Activated CD4-positive, alpha-beta T cell treated with anti-CD3 and anti-CD28 coated beads for 24 hours (primary cell): ENCODE results near the gene WNK1.
"Not testable (repeated sequence)": the region's sequence is repeated elsewhere in the genome, so short reads cannot be mapped to it uniquely, and the experiment has no call there.

ENCODE experiments used
- DNase-seq, 2 donors: peaks; one replicate each; pipeline ENCODE4 v3.0.0-alpha.2; 2020; ENCODE audit warnings: low read depth in 2 of 2

WNK1 gene

DNA sequence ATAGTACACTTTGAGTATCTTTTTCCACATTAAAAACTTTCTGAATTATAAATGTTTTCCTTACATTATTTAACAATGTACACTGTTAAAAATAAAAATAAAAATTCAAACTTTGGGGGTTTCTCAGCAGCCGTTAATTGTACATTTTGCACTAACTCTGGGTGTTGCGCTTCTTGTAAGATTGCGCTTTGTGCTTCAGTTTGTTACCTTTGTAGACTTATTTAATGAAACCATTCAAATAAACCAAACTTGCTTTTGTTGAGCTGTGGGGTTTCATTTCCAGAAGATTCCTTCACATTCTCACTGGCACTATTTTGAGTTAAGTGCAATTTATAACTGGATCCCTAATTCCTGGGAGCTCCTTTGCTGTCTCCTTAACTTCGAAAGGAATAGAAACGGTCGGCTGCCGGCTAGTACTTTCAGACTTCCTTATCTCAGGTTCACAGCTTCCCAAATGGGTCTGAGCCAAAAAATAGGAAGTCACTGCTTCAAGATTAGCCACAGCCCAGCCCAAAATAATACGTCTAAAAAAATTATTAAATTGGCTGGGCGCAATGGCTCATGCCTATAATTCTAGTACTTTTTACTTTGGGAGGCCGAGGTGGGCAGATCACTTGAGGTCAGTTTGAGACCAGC is 158.9 kb downstream of the WNK1 start:
- DNase-seq = no peak

GRCh38 chr12:912466-913235 is 160.3 kb downstream of the WNK1 start:
- no peak for DNase-seq

DNA sequence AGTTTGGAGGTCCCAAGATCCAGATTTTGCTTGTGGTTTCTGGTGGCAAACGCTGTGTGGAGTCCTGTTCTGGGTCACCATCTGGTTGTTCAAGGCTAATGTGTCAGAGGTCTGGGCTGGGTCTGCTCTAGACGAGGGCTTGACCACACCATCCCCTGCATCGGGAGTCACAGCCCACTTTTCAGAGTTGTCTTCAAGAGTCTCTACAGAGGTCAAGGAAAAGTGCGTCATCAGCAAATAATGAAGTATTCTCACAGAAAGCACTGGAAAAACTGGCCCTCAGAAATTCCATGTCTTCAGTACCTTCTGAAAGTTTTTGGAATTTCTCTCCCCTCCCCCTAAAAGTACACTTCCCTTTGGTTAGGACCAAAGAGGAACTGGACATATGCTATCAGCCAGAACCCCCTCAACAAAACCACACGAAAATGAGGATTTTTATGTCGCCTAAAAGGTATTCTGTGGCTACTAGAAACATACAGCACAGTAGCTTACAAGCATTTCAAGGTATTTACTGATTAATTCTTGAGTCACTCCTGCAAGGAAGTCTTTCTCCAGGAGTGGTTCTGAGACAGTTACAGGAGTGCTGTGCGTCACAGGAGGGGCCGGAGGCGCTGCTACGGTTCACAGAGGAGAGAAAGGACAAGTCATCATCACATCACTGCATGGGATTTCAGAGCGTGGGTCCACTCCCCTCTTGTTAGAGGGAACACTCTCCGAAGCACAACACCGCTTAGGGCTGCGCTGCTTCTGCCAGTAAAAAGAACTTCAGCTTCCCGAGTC is 161.7 kb downstream of the WNK1 start:
- DNase-seq = no peak

DNA sequence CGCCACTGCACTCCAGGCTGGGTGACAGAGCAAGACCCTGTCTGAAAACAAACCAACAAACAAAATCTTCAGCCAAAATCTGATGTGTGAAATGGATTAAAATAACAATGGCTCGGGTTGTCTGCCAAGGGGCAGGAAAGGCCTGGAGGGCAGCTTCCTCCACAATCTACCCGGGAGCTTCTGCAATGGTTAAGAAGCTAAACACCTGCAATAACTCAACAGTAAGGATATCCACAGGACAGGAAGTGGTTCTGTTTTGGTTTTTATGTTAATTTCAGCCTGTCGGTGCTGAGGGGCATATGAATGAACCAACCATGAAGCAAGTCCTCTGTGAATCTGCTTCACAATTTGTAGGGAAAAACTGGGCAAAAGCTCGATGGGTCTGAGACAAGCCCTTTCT is 162.7 kb downstream of the WNK1 start:
- DNase-seq = no peak

GRCh38 chr12:916240-916639 is 163.9 kb downstream of the WNK1 start:
- no peak for DNase-seq

- DNase-seq = no peak
Measured at GRCh38 chr12:916712-917445, 164.5 kb downstream of the WNK1 start.

- no peak for DNase-seq
Measured at GRCh38 chr12:920676-921075, 168.3 kb downstream of the WNK1 start.

DNA sequence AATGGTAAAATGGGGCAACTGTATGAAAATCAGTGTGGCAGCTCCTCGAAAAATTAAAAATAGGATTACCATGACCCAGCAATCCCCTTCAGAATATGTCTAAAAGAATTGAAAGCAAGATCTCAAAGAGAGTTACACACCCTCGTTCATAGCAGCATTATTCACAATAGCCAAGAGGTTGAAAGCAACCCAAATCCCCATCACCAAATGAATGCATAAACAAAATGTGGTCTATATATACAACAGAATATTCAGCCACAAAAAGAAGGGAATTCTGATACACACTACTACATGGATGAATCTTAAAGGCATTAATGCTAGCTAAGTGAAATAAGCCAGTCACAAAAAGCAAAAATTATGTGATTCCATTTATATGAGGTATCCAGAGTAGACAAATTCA is 169.9 kb downstream of the WNK1 start:
- no peak for DNase-seq

GRCh38 chr12:926641-927040 is 174.3 kb downstream of the WNK1 start:
- DNase-seq = no peak

DNA sequence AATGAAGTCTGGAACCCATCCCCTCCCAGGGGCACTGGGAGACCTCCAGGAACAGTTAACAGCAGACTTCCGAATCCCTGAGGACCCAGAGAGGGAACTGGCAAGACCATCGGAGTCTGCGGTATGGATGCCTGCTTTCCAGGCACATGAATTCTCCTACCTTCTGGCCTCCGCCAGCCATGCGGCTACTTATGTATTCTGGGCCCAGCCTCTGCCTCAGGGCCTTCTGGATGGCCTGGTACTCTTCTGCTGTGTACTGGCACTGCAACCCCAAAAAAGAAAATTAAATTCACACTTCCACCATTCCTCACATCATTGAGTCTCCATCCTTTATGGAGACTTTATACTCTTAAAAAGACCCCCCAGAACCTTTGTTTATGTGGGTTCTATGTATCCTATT is 178.7 kb downstream of the WNK1 start:
- no peak for DNase-seq

GRCh38 chr12:931591-931990 is 179.2 kb downstream of the WNK1 start:
- no peak for DNase-seq

GRCh38 chr12:935891-936290 is 183.5 kb downstream of the WNK1 start:
- DNase-seq = not testable (repeated sequence)

DNA sequence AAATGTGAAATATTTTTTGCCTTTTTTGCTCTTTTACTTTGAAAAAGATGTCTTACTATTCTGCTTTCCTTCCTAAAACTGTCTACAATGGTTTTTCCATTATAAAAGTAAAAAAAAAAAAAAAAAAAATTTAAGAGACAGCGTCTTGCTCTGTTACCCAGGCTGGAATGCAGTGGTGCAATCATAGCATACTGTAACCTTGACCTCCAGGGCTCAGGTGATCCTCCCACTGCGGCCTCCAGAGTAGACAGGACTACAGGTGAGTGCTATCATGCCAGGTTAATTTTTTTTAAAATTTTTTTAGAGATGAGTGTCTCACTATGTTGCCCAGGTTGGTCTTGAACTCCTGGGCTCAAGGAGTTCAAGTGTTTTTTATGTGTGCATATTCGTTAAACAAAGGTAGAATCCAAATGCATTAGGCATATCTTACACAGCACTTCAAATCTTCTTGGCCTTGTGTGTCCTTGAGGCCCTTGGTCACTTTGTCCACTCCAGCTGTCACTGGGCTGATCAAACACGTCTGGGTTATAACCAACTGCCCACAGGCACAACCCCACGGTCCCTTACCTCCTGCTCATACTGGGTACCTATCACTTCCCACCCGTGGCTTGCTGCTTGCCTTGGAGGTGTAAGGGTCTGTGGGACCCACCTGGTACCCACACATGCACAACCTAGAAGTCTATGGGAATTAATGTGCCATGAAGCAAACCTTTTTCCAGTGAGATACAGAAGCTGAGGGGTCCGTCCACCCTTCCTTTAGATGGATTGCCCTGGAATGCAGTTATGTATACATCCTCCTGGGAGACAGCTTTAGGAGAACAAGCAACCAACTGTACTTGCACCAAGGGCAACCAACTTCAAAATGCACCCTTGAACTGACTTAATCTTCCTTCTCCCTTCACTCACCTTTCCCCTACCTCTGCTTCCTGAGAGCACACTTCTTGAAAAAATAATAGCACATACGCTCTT is 184.3 kb downstream of the WNK1 start:
- no peak for DNase-seq

- no peak for DNase-seq
Measured at GRCh38 chr12:938810-939209, 186.4 kb downstream of the WNK1 start.

- DNase-seq = no peak
Measured at GRCh38 chr12:943051-943450, 190.7 kb downstream of the WNK1 start.

GRCh38 chr12:944211-944610 is 191.8 kb downstream of the WNK1 start:
- no peak for DNase-seq

DNA sequence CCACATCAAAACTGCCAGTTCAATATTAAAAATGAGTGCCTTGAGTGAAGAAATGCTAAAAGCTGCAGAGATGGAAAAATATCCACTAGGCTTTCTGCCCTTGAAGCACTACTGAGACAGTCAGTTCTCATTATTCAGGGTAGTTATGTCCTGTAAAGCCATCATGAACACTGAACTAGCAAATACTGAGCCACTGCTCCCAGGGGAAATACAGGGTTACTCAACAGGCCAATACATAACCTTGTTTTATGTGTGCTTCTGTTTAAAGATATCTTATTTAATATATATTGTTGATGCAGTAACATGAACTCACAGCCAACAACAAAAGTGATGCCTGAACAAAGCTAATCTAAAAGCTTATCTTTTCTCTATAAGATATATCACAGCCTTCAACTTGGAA is 193.8 kb downstream of the WNK1 start:
- no peak for DNase-seq

DNA sequence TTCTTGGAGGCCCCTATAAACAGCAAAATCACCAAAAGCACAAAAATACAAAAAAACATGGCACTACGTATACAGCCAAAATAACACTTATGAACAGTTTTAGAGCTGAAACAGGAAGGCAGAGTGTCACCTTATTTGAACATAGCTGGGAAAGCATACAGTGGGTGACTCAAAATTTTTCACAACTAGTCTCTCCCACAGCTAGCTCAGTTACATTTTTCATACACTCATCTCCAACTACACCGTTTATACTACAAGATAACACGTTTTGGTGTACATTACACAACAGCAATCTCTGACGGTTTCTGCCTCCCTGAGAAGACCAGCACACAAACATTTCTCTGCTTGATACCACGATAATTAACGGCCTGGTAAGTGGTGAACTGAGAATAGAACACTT is 194.3 kb downstream of the WNK1 start:
- no peak for DNase-seq

GRCh38 chr12:948238-948637 is 195.9 kb downstream of the WNK1 start:
- no peak for DNase-seq

GRCh38 chr12:949453-950191 is 197.2 kb downstream of the WNK1 start, which contains the start of gene RAD52:
TSS of gene RAD52 (minus strand) at chr12:949694. CDS start at chr12:933058, 16,636 bp downstream.
- DNase-seq = peak; percentile 97
